ES-I3 (cell line): Measurements from ENCODE around the gene CEP78.
"Not testable (repeated sequence)": the region's sequence is repeated elsewhere in the genome, so short reads cannot be mapped to it uniquely, and the experiment has no call there.

Experiments used
- H3K36me3 ChIP-seq: 2 replicates; pipeline ENCODE4 v1.6.1; 2013; ENCODE audit warnings: mild to moderate bottlenecking, low read length, control low read depth, moderate library complexity; ENCODE audit not compliant: insufficient read depth
- H3K4me1 ChIP-seq: 2 replicates; pipeline ENCODE4 v1.6.1; 2013; ENCODE audit warnings: mild to moderate bottlenecking, control low read depth, low read length; ENCODE audit not compliant: insufficient read depth
- H3K9ac ChIP-seq: 2 replicates; pipeline ENCODE4 v1.6.1; 2013; ENCODE audit warnings: low read depth, mild to moderate bottlenecking, low read length, moderate library complexity
- H3K9me3 ChIP-seq: 2 replicates; pipeline ENCODE4 v1.6.1; 2013; ENCODE audit warnings: mild to moderate bottlenecking, low read length, moderate library complexity; ENCODE audit not compliant: control insufficient read depth, insufficient read depth

The CEP78 gene

GRCh38 chr9:78235762-78236550 is at the start of gene CEP78:
CEP78 (plus strand) TSS chr9:78236075; CDS start chr9:78236351, 276 bp downstream.
- H3K36me3 ChIP-seq, result peaks cover 1% of the 10 kb centered on the region
- H3K9me3 ChIP-seq, result no peaks in the 10 kb centered on the region
- peak within 1 kb of the TSS; percentile 69 for H3K9ac ChIP-seq
- 0 out of 2 replicates have a peak, but pooled peaks cover 3% of the 10 kb centered on the region for H3K4me1 ChIP-seq

GRCh38 chr9:78187763-78188484 is 48.0 kb upstream of the CEP78 start:
- no peaks in the 10 kb centered on the region for H3K4me1 ChIP-seq
- no peaks in the 10 kb centered on the region for H3K36me3 ChIP-seq
- H3K9ac ChIP-seq, result no peak overlapping the region
- H3K9me3 ChIP-seq, result no peaks in the 10 kb centered on the region

GRCh38 chr9:78188594-78188993 is 47.3 kb upstream of the CEP78 start:
- Histone ChIP-seq H3K9ac (no peak overlapping the region), H3K36me3 (no peaks in the 10 kb centered on the region), H3K4me1 (no peaks in the 10 kb centered on the region), H3K9me3 (no peaks in the 10 kb centered on the region)

GRCh38 chr9:78189001-78189400 is 46.9 kb upstream of the CEP78 start:
- no peak overlapping the region for H3K9ac ChIP-seq
- H3K9me3 ChIP-seq, result no peaks in the 10 kb centered on the region
- no peaks in the 10 kb centered on the region for H3K4me1 ChIP-seq
- H3K36me3 ChIP-seq, result no peaks in the 10 kb centered on the region

- Histone ChIP-seq H3K4me1 (no peaks in the 10 kb centered on the region), H3K9ac (no peak overlapping the region), H3K36me3 (no peaks in the 10 kb centered on the region), H3K9me3 (no peaks in the 10 kb centered on the region)
Observed at GRCh38 chr9:78189461-78189860, 46.4 kb upstream of the CEP78 start.

GRCh38 chr9:78191931-78192330 is 43.9 kb upstream of the CEP78 start:
- no peaks in the 10 kb centered on the region for H3K9me3 ChIP-seq
- no peaks in the 10 kb centered on the region for H3K4me1 ChIP-seq
- H3K36me3 ChIP-seq, result no peaks in the 10 kb centered on the region
- H3K9ac ChIP-seq, result no peak overlapping the region

- Histone ChIP-seq H3K9me3 (no peaks in the 10 kb centered on the region), H3K36me3 (no peaks in the 10 kb centered on the region), H3K4me1 (no peaks in the 10 kb centered on the region; the same call in 1 of the 2 replicates), H3K9ac (no peak overlapping the region)
Observed at GRCh38 chr9:78196258-78196657, 39.6 kb upstream of the CEP78 start.

- not testable (repeated sequence) for H3K9me3 ChIP-seq, H3K36me3 ChIP-seq, H3K4me1 ChIP-seq
- peak overlapping the region; percentile 5; the same call in 1 of the 2 replicates for H3K9ac ChIP-seq
Observed at GRCh38 chr9:78201158-78201777, 34.6 kb upstream of the CEP78 start.

GRCh38 chr9:78207319-78207718 is 28.6 kb upstream of the CEP78 start:
- H3K4me1 ChIP-seq, result no peaks in the 10 kb centered on the region
- no peak overlapping the region for H3K9ac ChIP-seq
- H3K9me3 ChIP-seq, result no peaks in the 10 kb centered on the region
- no peaks in the 10 kb centered on the region for H3K36me3 ChIP-seq

- Histone ChIP-seq H3K4me1 (no peaks in the 10 kb centered on the region), H3K36me3 (no peaks in the 10 kb centered on the region), H3K9me3 (no peaks in the 10 kb centered on the region), H3K9ac (no peak overlapping the region)
Observed at GRCh38 chr9:78207901-78208300, 28.0 kb upstream of the CEP78 start.

- no peak overlapping the region for H3K9ac ChIP-seq
- H3K36me3 ChIP-seq, result no peaks in the 10 kb centered on the region
- no peaks in the 10 kb centered on the region for H3K9me3 ChIP-seq
- H3K4me1 ChIP-seq, result no peaks in the 10 kb centered on the region
Observed at GRCh38 chr9:78209127-78209526, 26.7 kb upstream of the CEP78 start.

- Histone ChIP-seq H3K4me1 (peaks cover 6% of the 10 kb centered on the region; the same call in 1 of the 2 replicates), H3K9me3 (no peaks in the 10 kb centered on the region), H3K9ac (no peak overlapping the region), H3K36me3 (no peaks in the 10 kb centered on the region)
Observed at GRCh38 chr9:78210841-78211301, 25.0 kb upstream of the CEP78 start.

- H3K4me1 ChIP-seq, result peaks cover 6% of the 10 kb centered on the region; the same call in 1 of the 2 replicates
- H3K9me3 ChIP-seq, result no peaks in the 10 kb centered on the region
- no peaks in the 10 kb centered on the region for H3K36me3 ChIP-seq
- H3K9ac ChIP-seq, result no peak overlapping the region
Observed at GRCh38 chr9:78212868-78213267, 23.0 kb upstream of the CEP78 start.

GRCh38 chr9:78213712-78214111 is 22.2 kb upstream of the CEP78 start:
- peaks cover 6% of the 10 kb centered on the region; the same call in 1 of the 2 replicates for H3K4me1 ChIP-seq
- no peaks in the 10 kb centered on the region for H3K36me3 ChIP-seq
- no peaks in the 10 kb centered on the region for H3K9me3 ChIP-seq
- H3K9ac ChIP-seq, result no peak overlapping the region
